ENCODE measurements around the gene VGF. TPM values are rescaled to one million over a fixed set of nuclear protein-coding genes. Genes with fewer than 3 reads are reported as not detected.

VGF gene
- total and polyA plus RNA-seq, 2 experiments from 2014 or later, result 3.0 to 4.4 TPM

GRCh38 chr7:101115215-101115614 is 50.2 kb downstream of the VGF start:
- Mint-ChIP-seq H3K4me3 (no peak overlapping the region), H3K9me3 (no peaks in the 10 kb centered on the region; the same call in 2 of the 3 replicates), H3K4me1 (no peaks in the 10 kb centered on the region; the same call in 2 of the 3 replicates), H3K27me3 (ENCODE audit: insufficient read depth, low read depth, poor library complexity) (peaks cover 11% of the 10 kb centered on the region), H3K27ac (no peak overlapping the region), H3K36me3 (ENCODE audit: low read depth) (no peaks in the 10 kb centered on the region)
- Histone ChIP-seq H3K4me3 (no peak overlapping the region), H3K79me2 (replicated peaks; ENCODE audit: insufficient read depth) (no peaks in the 10 kb centered on the region), H3K36me3 (ENCODE audit: insufficient read depth) (no peaks in the 10 kb centered on the region), H3K4me2 (no peak overlapping the region), H4K20me1 (replicated peaks; ENCODE audit: insufficient read depth) (no peaks in the 10 kb centered on the region), H3K27me3 (ENCODE audit: insufficient read depth) (no peaks in the 10 kb centered on the region), H2AFZ (no peak overlapping the region), H3K4me1 (ENCODE audit: insufficient read depth) (peaks cover 4% of the 10 kb centered on the region; the same call in 1 of the 2 replicates), H3F3A (replicated peaks; ENCODE audit: low read depth) (0 out of 2 replicates have a peak, but pooled peaks cover 3% of the 10 kb centered on the region), H3K27ac (ENCODE audit: low read depth) (no peak overlapping the region), H3K9me2 (ENCODE audit: insufficient read depth) (no peaks in the 10 kb centered on the region)
- TF ChIP-seq CREB1 (CRISPR knock-in tag; IDR thresholded peaks at IDR 0.05; ENCODE audit: low read depth) (no peak), POLR2AphosphoS5 (IDR thresholded peaks at IDR 0.05; ENCODE audit: low read depth) (no peak), ZNF331 (CRISPR knock-in tag; IDR thresholded peaks at IDR 0.05; ENCODE audit: low read depth) (no peak), EZH2 (IDR thresholded peaks at IDR 0.05; ENCODE audit: low read depth, unreplicated experiment) (no peak), EZH2phosphoT487 (IDR thresholded peaks at IDR 0.05; ENCODE audit: unreplicated experiment) (no peak), CTCF (conservative IDR thresholded peaks at IDR 0.05; ENCODE audit: low read depth in 2 of 2) (no peak), ETS1 (IDR thresholded peaks at IDR 0.05) (no peak), NANOG (IDR thresholded peaks at IDR 0.05; ENCODE audit: borderline replicate concordance) (no peak), REST (IDR thresholded peaks at IDR 0.05; ENCODE audit: unreplicated experiment) (no peak), ZNF462 (CRISPR knock-in tag; IDR thresholded peaks at IDR 0.05) (no peak), ZNF114 (CRISPR knock-in tag; IDR thresholded peaks at IDR 0.05) (no peak), JUNB (IDR thresholded peaks at IDR 0.05; ENCODE audit: unreplicated experiment) (no peak), STAT1 (IDR thresholded peaks at IDR 0.05; ENCODE audit: unreplicated experiment) (no peak)
- DNase-seq (ENCODE audit: low spot score) (no peak), ATAC-seq (no peak)
